Peyer's patch (tissue), 4 donors: ENCODE results near the gene MRPL42.

Source experiments
- POLR2A ChIP-seq, 2 donors: fragments of 450-650 bp; IDR thresholded peaks; one replicate each; pipeline ENCODE4 v1.5.1; 2017; ENCODE audit warnings: antibody characterized with exemption in 2 of 2, mild to moderate bottlenecking in 2 of 2, moderate library complexity in 2 of 2
- TF ChIP-seq, protein P1 (sequence below), 6 experiments: fragments of 450-650 bp in 4 of 6; fragments of 200-600 bp in 2 of 6; sonication (generic) in 1 of 6; IDR thresholded peaks; one replicate each; pipeline ENCODE4 v1.5.1; 2017 to 2019; ENCODE audit warnings: antibody characterized with exemption in 6 of 6, mild to moderate bottlenecking in 3 of 6, moderate library complexity in 1 of 6

DNA sequence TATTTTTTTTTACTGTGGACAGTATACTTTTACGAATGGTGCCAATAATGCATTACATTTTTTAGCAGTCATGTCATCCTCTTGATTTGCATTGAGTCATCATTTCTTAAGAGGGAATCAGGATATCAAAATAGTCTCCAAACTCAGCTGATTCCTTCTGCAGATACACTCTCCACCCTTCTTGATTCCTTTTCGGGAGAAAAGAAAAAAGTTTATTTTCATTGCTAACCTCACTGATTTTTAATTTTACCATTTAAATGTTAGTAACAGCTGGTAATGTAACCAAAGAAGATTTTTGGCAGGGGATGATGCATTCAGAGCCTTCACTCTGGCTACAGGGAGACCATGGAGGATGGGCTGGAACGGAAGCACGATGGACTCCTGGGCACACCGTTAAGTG lies 47.5 kb downstream of the MRPL42 start:
- TF ChIP-seq, protein P1, sequence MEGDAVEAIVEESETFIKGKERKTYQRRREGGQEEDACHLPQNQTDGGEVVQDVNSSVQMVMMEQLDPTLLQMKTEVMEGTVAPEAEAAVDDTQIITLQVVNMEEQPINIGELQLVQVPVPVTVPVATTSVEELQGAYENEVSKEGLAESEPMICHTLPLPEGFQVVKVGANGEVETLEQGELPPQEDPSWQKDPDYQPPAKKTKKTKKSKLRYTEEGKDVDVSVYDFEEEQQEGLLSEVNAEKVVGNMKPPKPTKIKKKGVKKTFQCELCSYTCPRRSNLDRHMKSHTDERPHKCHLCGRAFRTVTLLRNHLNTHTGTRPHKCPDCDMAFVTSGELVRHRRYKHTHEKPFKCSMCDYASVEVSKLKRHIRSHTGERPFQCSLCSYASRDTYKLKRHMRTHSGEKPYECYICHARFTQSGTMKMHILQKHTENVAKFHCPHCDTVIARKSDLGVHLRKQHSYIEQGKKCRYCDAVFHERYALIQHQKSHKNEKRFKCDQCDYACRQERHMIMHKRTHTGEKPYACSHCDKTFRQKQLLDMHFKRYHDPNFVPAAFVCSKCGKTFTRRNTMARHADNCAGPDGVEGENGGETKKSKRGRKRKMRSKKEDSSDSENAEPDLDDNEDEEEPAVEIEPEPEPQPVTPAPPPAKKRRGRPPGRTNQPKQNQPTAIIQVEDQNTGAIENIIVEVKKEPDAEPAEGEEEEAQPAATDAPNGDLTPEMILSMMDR (IDR thresholded peaks at IDR 0.05), result no peak
- no peak for TF ChIP-seq POLR2A (IDR thresholded peaks at IDR 0.05)
